ENCODE results near the gene LRRC66. TPM values are rescaled to one million over a fixed set of nuclear protein-coding genes. Genes with fewer than 3 reads are reported as not detected.

The LRRC66 gene
- total RNA-seq, 4 donors from 2014 or later = 0.25 to 0.64 TPM; not detected in 2

GRCh38 chr4:52057196-52057595 lies 37.0 kb upstream of the LRRC66 start:
- Histone ChIP-seq H3K9me3 (no peaks in the 10 kb centered on the region), H3K4me3 (no peak overlapping the region), H3K36me3 (no peaks in the 10 kb centered on the region), H3K27ac (no peak overlapping the region), H3K4me1 (peaks cover 21% of the 10 kb centered on the region), H3K27me3 (peaks cover 2% of the 10 kb centered on the region)
- TF ChIP-seq, protein P1, sequence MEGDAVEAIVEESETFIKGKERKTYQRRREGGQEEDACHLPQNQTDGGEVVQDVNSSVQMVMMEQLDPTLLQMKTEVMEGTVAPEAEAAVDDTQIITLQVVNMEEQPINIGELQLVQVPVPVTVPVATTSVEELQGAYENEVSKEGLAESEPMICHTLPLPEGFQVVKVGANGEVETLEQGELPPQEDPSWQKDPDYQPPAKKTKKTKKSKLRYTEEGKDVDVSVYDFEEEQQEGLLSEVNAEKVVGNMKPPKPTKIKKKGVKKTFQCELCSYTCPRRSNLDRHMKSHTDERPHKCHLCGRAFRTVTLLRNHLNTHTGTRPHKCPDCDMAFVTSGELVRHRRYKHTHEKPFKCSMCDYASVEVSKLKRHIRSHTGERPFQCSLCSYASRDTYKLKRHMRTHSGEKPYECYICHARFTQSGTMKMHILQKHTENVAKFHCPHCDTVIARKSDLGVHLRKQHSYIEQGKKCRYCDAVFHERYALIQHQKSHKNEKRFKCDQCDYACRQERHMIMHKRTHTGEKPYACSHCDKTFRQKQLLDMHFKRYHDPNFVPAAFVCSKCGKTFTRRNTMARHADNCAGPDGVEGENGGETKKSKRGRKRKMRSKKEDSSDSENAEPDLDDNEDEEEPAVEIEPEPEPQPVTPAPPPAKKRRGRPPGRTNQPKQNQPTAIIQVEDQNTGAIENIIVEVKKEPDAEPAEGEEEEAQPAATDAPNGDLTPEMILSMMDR (IDR thresholded peaks at IDR 0.05) = no peak
- TF ChIP-seq EP300 (IDR thresholded peaks at IDR 0.05) = no peak
- DNase-seq (ENCODE audit: low spot score in 2 of 2) = no peak

GRCh38 chr4:52054254-52054653 lies 34.1 kb upstream of the LRRC66 start:
- H3K4me3 ChIP-seq = no peak overlapping the region
- H3K4me1 ChIP-seq = peaks cover 33% of the 10 kb centered on the region
- 88% methylated on average over 3 of the region's 3 CpGs for WGBS
- H3K9me3 ChIP-seq = no peaks in the 10 kb centered on the region
- no peaks in the 10 kb centered on the region for H3K36me3 ChIP-seq
- TF ChIP-seq POLR2AphosphoS5 (IDR thresholded peaks at IDR 0.05) (no peak), EP300 (IDR thresholded peaks at IDR 0.05) (no peak), POLR2A (IDR thresholded peaks at IDR 0.05) (no peak)
- TF ChIP-seq, protein P1 (IDR thresholded peaks at IDR 0.05) = no peak
- no peak for DNase-seq (ENCODE audit: low spot score in 2 of 2)
- peaks cover 11% of the 10 kb centered on the region for H3K27me3 ChIP-seq
- H3K27ac ChIP-seq = no peak overlapping the region

DNA sequence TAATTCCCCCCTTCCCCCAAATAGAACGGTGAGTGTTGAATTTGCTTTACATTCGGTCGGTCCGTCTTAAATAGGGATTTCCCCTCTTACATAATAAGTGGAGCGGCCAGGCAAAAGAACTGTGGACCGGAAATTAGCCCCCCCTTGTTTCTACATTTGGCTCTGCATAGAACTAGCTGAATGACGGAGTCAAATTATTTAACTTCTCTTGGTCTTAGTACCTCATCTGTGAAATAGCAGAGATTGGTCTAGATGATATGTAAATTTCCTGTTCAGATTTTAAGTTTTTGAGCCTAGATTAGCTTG lies 32.3 kb upstream of the LRRC66 start:
- TF ChIP-seq, protein P1 (IDR thresholded peaks at IDR 0.05) = no peak
- TF ChIP-seq EP300 (IDR thresholded peaks at IDR 0.05) (no peak), POLR2AphosphoS5 (IDR thresholded peaks at IDR 0.05) (no peak), POLR2A (IDR thresholded peaks at IDR 0.05) (no peak)
- 31% methylated on average over 7 of the region's 7 CpGs for WGBS
- no peaks in the 10 kb centered on the region for H3K36me3 ChIP-seq
- DNase-seq (ENCODE audit: low spot score in 2 of 2) = no peak
- no peak overlapping the region for H3K27ac ChIP-seq
- H3K9me3 ChIP-seq = no peaks in the 10 kb centered on the region
- H3K4me3 ChIP-seq = peak overlapping the region; percentile 55
- H3K27me3 ChIP-seq = peaks cover 20% of the 10 kb centered on the region
- H3K4me1 ChIP-seq = peaks cover 19% of the 10 kb centered on the region

- peaks cover 20% of the 10 kb centered on the region for H3K27me3 ChIP-seq
Measured at GRCh38 chr4:52051615-52052474, 31.7 kb upstream of the LRRC66 start.

DNA sequence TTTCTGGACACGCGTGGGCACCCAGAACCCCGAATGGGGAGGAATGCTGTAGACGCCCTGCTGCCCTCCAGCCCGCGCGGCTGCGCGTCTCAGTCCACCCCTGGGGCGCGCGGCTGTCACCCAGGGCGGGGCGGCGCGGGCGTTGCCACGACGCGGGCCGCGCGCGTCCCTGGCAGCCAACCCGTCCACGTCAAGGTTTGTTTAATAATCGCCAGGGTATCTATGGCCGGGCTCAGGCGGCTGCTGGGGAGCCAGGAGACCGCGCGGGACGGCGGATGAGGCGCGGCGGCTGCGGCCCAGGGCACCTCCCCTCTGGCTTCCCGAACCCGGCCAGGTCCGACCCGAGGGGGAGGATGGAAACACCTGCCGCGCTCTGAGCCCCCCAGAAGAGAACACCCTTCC lies 31.1 kb upstream of the LRRC66 start, which contains the start of gene SPATA18:
TSS of gene SPATA18 (plus strand) at position 92 of the 402 bp plus-strand sequence. CDS start 401 bp downstream, outside the sequence.
- Histone ChIP-seq H3K27ac (peak within 1 kb of the TSS; percentile 52), H3K9me3 (no peaks in the 10 kb centered on the region), H3K27me3 (peaks cover 20% of the 10 kb centered on the region), H3K4me3 (peak within 1 kb of the TSS; percentile 55), H3K36me3 (no peaks in the 10 kb centered on the region), H3K4me1 (peaks cover 16% of the 10 kb centered on the region)
- 2% methylated on average over 12 of the region's 44 CpGs for WGBS
- TF ChIP-seq, protein P1 (IDR thresholded peaks at IDR 0.05) = no peak
- TF ChIP-seq POLR2AphosphoS5 (IDR thresholded peaks at IDR 0.05) (no peak), POLR2A (IDR thresholded peaks at IDR 0.05) (peak in 1 of 2 donors; percentile 18), EP300 (IDR thresholded peaks at IDR 0.05) (no peak)
- DNase-seq (ENCODE audit: low spot score in 2 of 2) = peak in 1 of 2 donors; percentile 62

More at GRCh38 chr4:52051615-52052474, 31.7 kb upstream of the LRRC66 start:
- peak in 1 of 2 donors; percentile 76 for DNase-seq (ENCODE audit: low spot score in 2 of 2)
- H3K27ac ChIP-seq = peak overlapping the region; percentile 52
- peak overlapping the region; percentile 55 for H3K4me3 ChIP-seq
- no peaks in the 10 kb centered on the region for H3K36me3 ChIP-seq
- no peak for TF ChIP-seq POLR2A (IDR thresholded peaks at IDR 0.05)
- 12% methylated on average over 22 of the region's 46 CpGs for WGBS
- H3K4me1 ChIP-seq = peaks cover 16% of the 10 kb centered on the region
- H3K9me3 ChIP-seq = no peaks in the 10 kb centered on the region

Measured in suprapubic skin (tissue), 4 donors.